HCT116 (cell line): ENCODE data around the gene SPATA31E1. TPM values are rescaled to one million over a fixed set of nuclear protein-coding genes. Genes with fewer than 3 reads are reported as not detected.
A peak's percentile ranks its signal among the peaks of the same experiment; 100 is the strongest.

Experiments used
- ATAC-seq: fragments of 200-7000 bp; cut with Tn5 transposase; 2 replicates; pipeline ENCODE4 v1.9.1; 2020; ENCODE audit warnings: mild to moderate bottlenecking, moderate library complexity
- Bru-seq: library from RNA; stranded (reverse); fragments of 400-500 nt; gene quantifications from one replicate; lab custom pipeline; 2021; lab: Mats Ljungman, UMichigan
- BruChase-seq, 2 experiments: library from RNA; stranded (reverse); fragments of 400-500 nt; gene quantifications; one replicate each; lab custom pipeline; 2021; lab: Mats Ljungman, UMichigan
- BruUV-seq: library from RNA; stranded (reverse); fragments of 400-500 nt; replicated peaks from 2 replicates; lab custom pipeline; 2021; lab: Mats Ljungman, UMichigan
- CTCF ChIA-PET: fragments of 300-600 bp; sonication (Branson Sonifier 250); formaldehyde crosslinking; loops from one replicate; lab custom pipeline; 2021; ENCODE audit warnings: antibody characterized with exemption; lab: Charles Lee
- POLR2A ChIA-PET: fragments of 300-600, 350-600 bp; sonication (Branson Sonifier 250); formaldehyde crosslinking; loops from one replicate; lab custom pipeline; 2021; ENCODE audit warnings: antibody characterized with exemption; lab: Charles Lee
- RAD21 ChIA-PET, 2 experiments: fragments of 300-600 bp; sonication (Branson Sonifier 250); formaldehyde crosslinking; loops; one replicate each; lab custom pipeline; 2023; ENCODE audit warnings: low total read pairs in 2 of 2; ENCODE audit not compliant: uncharacterized antibody in 2 of 2, unreplicated experiment in 2 of 2, low non-redundant PET in 1 of 2; lab: Charles Lee
- DNase-seq: peaks from one replicate; pipeline ENCODE4 v3.0.0-alpha.2; 2010; ENCODE audit warnings: low read depth, low spot score
- H2AFZ ChIP-seq: fragments of 200-600 bp; shearing (Covaris generic), sonication (generic); 2 replicates; pipeline ENCODE4 v1.6.1; 2017; ENCODE audit warnings: low read depth, mixed run types, mixed read lengths, antibody characterized with exemption, low read length; ENCODE audit not compliant: poor library complexity, severe bottlenecking
- H3K27ac ChIP-seq: 2 replicates; pipeline ENCODE4 v1.5.1; 2012; ENCODE audit warnings: low read depth, low read length
- H3K27me3 ChIP-seq: fragments of 200-600 bp; sonication (generic); 2 replicates; pipeline ENCODE4 v1.6.1; 2016; ENCODE audit warnings: mixed run types, low read length, mixed read lengths; ENCODE audit not compliant: insufficient read depth
- H3K36me3 ChIP-seq, 2 experiments: fragments of 200-500 bp in 1 of 2; fragments of 200-600 bp in 1 of 2; sonication (Bioruptor generic) in 1 of 2; sonication (generic) in 1 of 2; 2 replicates each; pipeline versions ENCODE4 v1.5.1 to v1.6.1; 2014 to 2016; ENCODE audit warnings: low read length in 2 of 2, inconsistent platforms in 1 of 2, mixed read lengths in 1 of 2, mixed run types in 1 of 2; ENCODE audit not compliant: insufficient read depth in 2 of 2, control insufficient read depth in 1 of 2
- H3K4me1 ChIP-seq, 2 experiments: fragments of 200-600 bp in 1 of 2; sonication (generic) in 1 of 2; 2 replicates each; pipeline versions ENCODE4 v1.5.1 to v1.6.1; 2012 to 2017; ENCODE audit warnings: low read length in 2 of 2, inconsistent platforms in 1 of 2, mild to moderate bottlenecking in 1 of 2, mixed read lengths in 1 of 2, mixed run types in 1 of 2, moderate library complexity in 1 of 2; ENCODE audit not compliant: insufficient read depth in 2 of 2, control insufficient read depth in 1 of 2
- H3K4me2 ChIP-seq: fragments of 200-600 bp; sonication (generic); 2 replicates; pipeline ENCODE4 v1.6.1; 2017; ENCODE audit warnings: mixed run types, low read length, mixed read lengths
- H3K4me3 ChIP-seq, 2 experiments: fragments of 200-600 bp in 1 of 2; sonication (generic) in 1 of 2; replicated peaks in 1 of 2; 2 replicates each; pipeline ENCODE4 v1.5.1; 2011 to 2016; ENCODE audit warnings: low read length in 2 of 2, control low read depth in 1 of 2, low read depth in 1 of 2, mild to moderate bottlenecking in 1 of 2, mixed read lengths in 1 of 2, mixed run types in 1 of 2
- H3K79me2 ChIP-seq: fragments of 200-600 bp; sonication (generic); 2 replicates; pipeline ENCODE4 v1.6.1; 2017; ENCODE audit warnings: mild to moderate bottlenecking, mixed run types, low read length, moderate library complexity, mixed read lengths; ENCODE audit not compliant: insufficient read depth
- H3K9ac ChIP-seq: fragments of 200-600 bp; sonication (generic); 2 replicates; pipeline ENCODE4 v1.6.1; 2016; ENCODE audit warnings: low read length, mixed read lengths
- H3K9me2 ChIP-seq: fragments of 200-600 bp; sonication (generic), shearing (Covaris generic); 2 replicates; pipeline ENCODE4 v1.6.1; 2017; ENCODE audit warnings: mixed run types, mild to moderate bottlenecking, moderate library complexity; ENCODE audit not compliant: insufficient read depth
- H3K9me3 ChIP-seq, 2 experiments: fragments of 200-500 bp in 1 of 2; fragments of 200-600 bp in 1 of 2; sonication (Bioruptor generic) in 1 of 2; sonication (generic) in 1 of 2; 2 replicates each; pipeline ENCODE4 v1.6.1; 2014 to 2017; ENCODE audit warnings: low read length in 2 of 2, mixed read lengths in 2 of 2, inconsistent platforms in 1 of 2, low read depth in 1 of 2, mild to moderate bottlenecking in 1 of 2, mixed run types in 1 of 2, moderate library complexity in 1 of 2; ENCODE audit not compliant: control insufficient read depth in 1 of 2, insufficient read depth in 1 of 2
- H4K20me1 ChIP-seq: fragments of 200-600 bp; sonication (generic), shearing (Covaris generic); 2 replicates; pipeline ENCODE4 v1.6.1; 2017; ENCODE audit warnings: mixed run types, mild to moderate bottlenecking, moderate library complexity; ENCODE audit not compliant: insufficient read depth
- CBX3 ChIP-seq: IDR thresholded peaks from 2 replicates; pipeline ENCODE4 v1.6.1; 2012; ENCODE audit warnings: low read depth
- CEBPB ChIP-seq: IDR thresholded peaks from 2 replicates; pipeline ENCODE4 v1.6.1; 2012; ENCODE audit warnings: low read depth
- EGR1 ChIP-seq: IDR thresholded peaks from 2 replicates; pipeline ENCODE4 v1.6.1; 2012; ENCODE audit warnings: low read depth
- FOSL1 ChIP-seq: IDR thresholded peaks from 2 replicates; pipeline ENCODE4 v1.6.1; 2012; ENCODE audit warnings: low read depth
- JUND ChIP-seq: IDR thresholded peaks from 2 replicates; pipeline ENCODE4 v1.6.1; 2012
- POLR2AphosphoS5 ChIP-seq: IDR thresholded peaks from 2 replicates; pipeline ENCODE4 v1.6.1; 2011; ENCODE audit warnings: mild to moderate bottlenecking, low read depth, low read length, moderate library complexity
- RAD21 ChIP-seq: IDR thresholded peaks from 2 replicates; pipeline ENCODE4 v1.6.1; 2012; ENCODE audit warnings: low read depth, mild to moderate bottlenecking
- SP1 ChIP-seq: IDR thresholded peaks from 2 replicates; pipeline ENCODE4 v1.6.1; 2012; ENCODE audit warnings: low read depth
- SRF ChIP-seq: IDR thresholded peaks from 2 replicates; pipeline ENCODE4 v1.6.1; 2012; ENCODE audit warnings: low read depth
- TCF7L2 ChIP-seq: IDR thresholded peaks from 2 replicates; pipeline ENCODE4 v1.7.0; 2011; ENCODE audit warnings: borderline replicate concordance, inconsistent platforms; ENCODE audit not compliant: insufficient read depth, insufficient read length; ENCODE audit errors: extremely low read depth
- YY1 ChIP-seq: IDR thresholded peaks from 2 replicates; pipeline ENCODE4 v1.6.1; 2011; ENCODE audit warnings: low read length, low read depth, moderate library complexity, mild to moderate bottlenecking; ENCODE audit not compliant: insufficient replicate concordance; ENCODE audit errors: extremely low read depth
- ZFX ChIP-seq: fragments of 450-650 bp; IDR thresholded peaks from 2 replicates; pipeline ENCODE4 v1.6.1; 2017
- intact Hi-C: fragments of 100-400 bp; cut with micrococcal nuclease; formaldehyde crosslinking; loops from 2 replicates; pipeline ENCODE4 v1.10.0; 2022
- long read RNA-seq: library from polyadenylated mRNA; unstranded; transcript quantifications from one replicate; pipeline ENCODE4 v2.0.0, GENCODE V29; 2021; ENCODE audit not compliant: unreplicated experiment
- polyA plus RNA-seq: library from polyadenylated mRNA; unstranded; fragments of >200 nt; gene quantifications from 2 replicates; pipeline ENCODE4 v1.2.1, GENCODE V29; 2012; ENCODE audit warnings: missing spikeins
- total RNA-seq: library from RNA; stranded (reverse); gene quantifications from one replicate; pipeline ENCODE4 v1.2.1, GENCODE V29; 2021; ENCODE audit not compliant: unreplicated experiment
- TF ChIP-seq, protein P1 (sequence below): IDR thresholded peaks from 2 replicates; pipeline ENCODE4 v1.6.1; 2012; ENCODE audit warnings: low read depth
- TF ChIP-seq, protein P2 (sequence below), 3 experiments: fragments of 200-600 bp in 1 of 3; sonication (generic) in 1 of 3; IDR thresholded peaks in 2 of 3; conservative IDR thresholded peaks in 1 of 3; 2 replicates each; pipeline ENCODE4 v1.5.1; 2012 to 2017; ENCODE audit warnings: low read depth in 2 of 3, low read length in 2 of 3, antibody characterized with exemption in 1 of 3, borderline replicate concordance in 1 of 3, control low read depth in 1 of 3, mild to moderate bottlenecking in 1 of 3, mixed read lengths in 1 of 3, mixed run types in 1 of 3, moderate library complexity in 1 of 3; ENCODE audit not compliant: insufficient read depth in 1 of 3
- TF ChIP-seq, protein P3 (sequence below): IDR thresholded peaks from 2 replicates; pipeline ENCODE4 v1.6.1; 2012

Gene SPATA31E1
- not detected for total RNA-seq
- polyA plus RNA-seq: not detected in 2 replicates
- not detected for Bru-seq, nascent RNA
- BruChase-seq, experiment 1, labeled RNA remaining after a 6-hour chase: not detected
- not detected for BruChase-seq, experiment 2, labeled RNA remaining after a 2-hour chase
- long read RNA-seq: 0 reads

DNA sequence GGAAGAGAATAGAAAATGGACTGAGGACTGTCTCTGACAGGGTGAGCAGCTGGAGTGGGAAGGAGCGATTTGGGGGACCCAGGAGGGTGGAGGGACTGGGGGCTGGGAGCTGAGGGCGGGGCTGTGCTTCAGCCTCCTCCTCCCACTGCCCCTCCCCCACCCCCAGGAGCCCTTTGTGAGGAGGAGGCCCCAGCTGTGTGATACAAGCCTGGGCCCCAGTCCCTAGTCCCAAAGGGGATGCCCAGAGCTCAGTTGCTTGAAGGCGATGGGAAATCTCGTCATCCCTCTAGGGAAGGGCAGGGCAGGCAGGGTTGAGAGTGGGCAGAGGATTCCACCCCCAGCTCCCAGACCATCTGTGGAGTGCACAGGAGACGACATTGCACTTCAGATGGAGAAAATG lies at the start of gene SPATA31E1:
Gene SPATA31E1, plus strand, starts transcription at position 251 of the 400 bp plus-strand sequence. Its CDS starts 15 bp downstream, at position 266.
- BruUV-seq: no TSS peak
- H3K9me3 ChIP-seq: peaks cover 0 to 6% of the 10 kb centered on the region in 2 experiments; a peak in 1 of 4 replicates
- no peak for TF ChIP-seq FOSL1
- TF ChIP-seq CBX3: no peak
- no peak for TF ChIP-seq SRF
- no peak for TF ChIP-seq YY1
- TF ChIP-seq TCF7L2: no peak
- TF ChIP-seq CEBPB: no peak
- TF ChIP-seq, all 23 proteins: peak for 0
- Histone ChIP-seq H3K27me3 (no peaks in the 10 kb centered on the region), H3K9ac (no peak within 1 kb of the TSS), H3K79me2 (no peaks in the 10 kb centered on the region), H3K27ac (no peak within 1 kb of the TSS), H3K4me3 (no peak within 1 kb of the TSS), H3K36me3 (no peaks in the 10 kb centered on the region), H3K4me1 (peaks cover 0 to 7% of the 10 kb centered on the region in 2 experiments; a peak in 2 of 4 replicates), H3K4me2 (no peak within 1 kb of the TSS), H2AFZ (no peak within 1 kb of the TSS), H3K9me2 (no peaks in the 10 kb centered on the region), H4K20me1 (no peaks in the 10 kb centered on the region)
- ATAC-seq (no peak), DNase-seq (no peak)
- ChIA-PET POLR2A (no interaction called here), CTCF (no interaction called here), RAD21 (no interaction called here)
- intact Hi-C loops: no loop called here

DNA sequence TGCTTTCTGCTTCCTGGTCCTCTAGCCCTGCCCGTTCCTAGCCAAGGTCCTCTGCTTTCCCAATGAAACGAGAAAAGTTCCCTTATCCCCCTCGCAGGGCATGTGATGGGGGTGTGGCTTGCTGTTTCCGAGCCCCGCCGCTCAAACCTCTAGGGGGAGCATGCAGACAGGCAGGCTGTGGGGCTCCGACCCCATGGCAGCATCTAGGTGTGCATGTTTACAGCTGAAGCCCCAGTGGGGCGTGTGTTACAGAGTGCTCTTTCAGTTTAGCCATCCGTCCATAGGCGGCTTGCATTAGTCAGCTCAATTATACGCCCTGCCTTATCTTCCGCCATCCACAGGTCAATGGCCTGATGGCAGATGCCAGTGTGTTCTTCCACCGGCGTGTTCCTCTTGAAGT lies 48.3 kb upstream of the SPATA31E1 start:
- no peak overlapping the region for H3K9ac ChIP-seq
- BruUV-seq: no TSS peak
- no peaks in the 10 kb centered on the region for H3K36me3 ChIP-seq
- no peaks in the 10 kb centered on the region for H3K9me3 ChIP-seq
- ChIA-PET POLR2A (interaction anchor here (0.6 kb wide), 1 partner anchor 1184 kb away, joined by 3 read pairs; no protein-coding TSS in a partner anchor), CTCF (no interaction called here), RAD21 (no interaction called here)
- H3K4me3 ChIP-seq: no peak overlapping the region
- H3K79me2 ChIP-seq: no peaks in the 10 kb centered on the region
- peak; percentile 29 for DNase-seq
- peaks cover 0 to 7% of the 10 kb centered on the region in 2 experiments; a peak in 1 of 4 replicates for H3K4me1 ChIP-seq
- peak overlapping the region; percentile 40 for H3K4me2 ChIP-seq
- no peaks in the 10 kb centered on the region for H4K20me1 ChIP-seq
- peak overlapping the region; percentile 33 for H2AFZ ChIP-seq
- no peaks in the 10 kb centered on the region for H3K27me3 ChIP-seq
- intact Hi-C loops: no loop called here
- no peaks in the 10 kb centered on the region; the same call in 1 of the 2 replicates for H3K9me2 ChIP-seq
- no peak overlapping the region for H3K27ac ChIP-seq
- ATAC-seq: peak; percentile 97
- TF ChIP-seq, protein P1, sequence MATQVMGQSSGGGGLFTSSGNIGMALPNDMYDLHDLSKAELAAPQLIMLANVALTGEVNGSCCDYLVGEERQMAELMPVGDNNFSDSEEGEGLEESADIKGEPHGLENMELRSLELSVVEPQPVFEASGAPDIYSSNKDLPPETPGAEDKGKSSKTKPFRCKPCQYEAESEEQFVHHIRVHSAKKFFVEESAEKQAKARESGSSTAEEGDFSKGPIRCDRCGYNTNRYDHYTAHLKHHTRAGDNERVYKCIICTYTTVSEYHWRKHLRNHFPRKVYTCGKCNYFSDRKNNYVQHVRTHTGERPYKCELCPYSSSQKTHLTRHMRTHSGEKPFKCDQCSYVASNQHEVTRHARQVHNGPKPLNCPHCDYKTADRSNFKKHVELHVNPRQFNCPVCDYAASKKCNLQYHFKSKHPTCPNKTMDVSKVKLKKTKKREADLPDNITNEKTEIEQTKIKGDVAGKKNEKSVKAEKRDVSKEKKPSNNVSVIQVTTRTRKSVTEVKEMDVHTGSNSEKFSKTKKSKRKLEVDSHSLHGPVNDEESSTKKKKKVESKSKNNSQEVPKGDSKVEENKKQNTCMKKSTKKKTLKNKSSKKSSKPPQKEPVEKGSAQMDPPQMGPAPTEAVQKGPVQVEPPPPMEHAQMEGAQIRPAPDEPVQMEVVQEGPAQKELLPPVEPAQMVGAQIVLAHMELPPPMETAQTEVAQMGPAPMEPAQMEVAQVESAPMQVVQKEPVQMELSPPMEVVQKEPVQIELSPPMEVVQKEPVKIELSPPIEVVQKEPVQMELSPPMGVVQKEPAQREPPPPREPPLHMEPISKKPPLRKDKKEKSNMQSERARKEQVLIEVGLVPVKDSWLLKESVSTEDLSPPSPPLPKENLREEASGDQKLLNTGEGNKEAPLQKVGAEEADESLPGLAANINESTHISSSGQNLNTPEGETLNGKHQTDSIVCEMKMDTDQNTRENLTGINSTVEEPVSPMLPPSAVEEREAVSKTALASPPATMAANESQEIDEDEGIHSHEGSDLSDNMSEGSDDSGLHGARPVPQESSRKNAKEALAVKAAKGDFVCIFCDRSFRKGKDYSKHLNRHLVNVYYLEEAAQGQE: no peak
- TF ChIP-seq POLR2AphosphoS5 (no peak), SP1 (no peak), TCF7L2 (no peak), JUND (no peak), RAD21 (peak; percentile 46), EGR1 (no peak), ZFX (no peak)
- TF ChIP-seq, protein P2, sequence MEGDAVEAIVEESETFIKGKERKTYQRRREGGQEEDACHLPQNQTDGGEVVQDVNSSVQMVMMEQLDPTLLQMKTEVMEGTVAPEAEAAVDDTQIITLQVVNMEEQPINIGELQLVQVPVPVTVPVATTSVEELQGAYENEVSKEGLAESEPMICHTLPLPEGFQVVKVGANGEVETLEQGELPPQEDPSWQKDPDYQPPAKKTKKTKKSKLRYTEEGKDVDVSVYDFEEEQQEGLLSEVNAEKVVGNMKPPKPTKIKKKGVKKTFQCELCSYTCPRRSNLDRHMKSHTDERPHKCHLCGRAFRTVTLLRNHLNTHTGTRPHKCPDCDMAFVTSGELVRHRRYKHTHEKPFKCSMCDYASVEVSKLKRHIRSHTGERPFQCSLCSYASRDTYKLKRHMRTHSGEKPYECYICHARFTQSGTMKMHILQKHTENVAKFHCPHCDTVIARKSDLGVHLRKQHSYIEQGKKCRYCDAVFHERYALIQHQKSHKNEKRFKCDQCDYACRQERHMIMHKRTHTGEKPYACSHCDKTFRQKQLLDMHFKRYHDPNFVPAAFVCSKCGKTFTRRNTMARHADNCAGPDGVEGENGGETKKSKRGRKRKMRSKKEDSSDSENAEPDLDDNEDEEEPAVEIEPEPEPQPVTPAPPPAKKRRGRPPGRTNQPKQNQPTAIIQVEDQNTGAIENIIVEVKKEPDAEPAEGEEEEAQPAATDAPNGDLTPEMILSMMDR (IDR thresholded peaks at IDR 0.05 in 2 of 3, conservative IDR thresholded peaks at IDR 0.05 in 1 of 3; ENCODE audit: borderline replicate concordance in 1 of 3, insufficient read depth in 1 of 3, low read depth in 2 of 3, low read length in 2 of 3): peak; percentile 28 to 60 (median 59); a peak in 5 of 6 replicates
- TF ChIP-seq, protein P3, sequence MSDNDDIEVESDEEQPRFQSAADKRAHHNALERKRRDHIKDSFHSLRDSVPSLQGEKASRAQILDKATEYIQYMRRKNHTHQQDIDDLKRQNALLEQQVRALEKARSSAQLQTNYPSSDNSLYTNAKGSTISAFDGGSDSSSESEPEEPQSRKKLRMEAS: 0 out of 2 replicates have a peak, but pooled peaks have one; percentile 16
